ENCODE measurements around the gene HOXC6.

The HOXC6 gene

DNA sequence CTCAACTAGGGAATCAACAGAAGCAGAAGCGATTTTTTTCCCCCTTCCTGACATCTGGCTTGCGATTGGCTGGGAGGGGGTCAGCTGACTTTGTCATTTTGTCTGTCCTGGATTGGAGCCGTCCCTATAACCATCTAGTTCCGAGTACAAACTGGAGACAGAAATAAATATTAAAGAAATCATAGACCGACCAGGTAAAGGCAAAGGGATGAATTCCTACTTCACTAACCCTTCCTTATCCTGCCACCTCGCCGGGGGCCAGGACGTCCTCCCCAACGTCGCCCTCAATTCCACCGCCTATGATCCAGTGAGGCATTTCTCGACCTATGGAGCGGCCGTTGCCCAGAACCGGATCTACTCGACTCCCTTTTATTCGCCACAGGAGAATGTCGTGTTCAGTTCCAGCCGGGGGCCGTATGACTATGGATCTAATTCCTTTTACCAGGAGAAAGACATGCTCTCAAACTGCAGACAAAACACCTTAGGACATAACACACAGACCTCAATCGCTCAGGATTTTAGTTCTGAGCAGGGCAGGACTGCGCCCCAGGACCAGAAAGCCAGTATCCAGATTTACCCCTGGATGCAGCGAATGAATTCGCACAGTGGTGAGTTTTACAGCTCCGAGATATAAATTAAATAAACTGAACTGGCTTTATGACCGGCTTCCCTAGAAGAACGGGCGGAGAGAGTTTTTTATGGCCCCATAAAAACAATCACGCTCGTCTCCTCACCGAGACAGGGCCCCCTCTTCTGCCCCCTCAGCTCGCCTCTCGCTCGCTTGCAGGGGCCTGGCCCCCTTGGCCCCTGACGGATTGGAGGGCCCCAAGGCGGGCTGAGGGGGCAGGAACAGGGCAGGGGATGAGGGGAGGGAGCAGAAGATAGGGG, at the start of gene HOXC6:
Gene HOXC6 (plus strand): TSS at position 127 of the 888 bp plus-strand sequence. CDS start 82 bp downstream, at position 209.
- DNase-seq, result no peak

GRCh38 chr12:53978477-53979356, 49.5 kb upstream of the HOXC6 start:
- no peak for DNase-seq

- DNase-seq, result no peak
Measured at GRCh38 chr12:53980104-53980801, 48.0 kb upstream of the HOXC6 start.

DNA sequence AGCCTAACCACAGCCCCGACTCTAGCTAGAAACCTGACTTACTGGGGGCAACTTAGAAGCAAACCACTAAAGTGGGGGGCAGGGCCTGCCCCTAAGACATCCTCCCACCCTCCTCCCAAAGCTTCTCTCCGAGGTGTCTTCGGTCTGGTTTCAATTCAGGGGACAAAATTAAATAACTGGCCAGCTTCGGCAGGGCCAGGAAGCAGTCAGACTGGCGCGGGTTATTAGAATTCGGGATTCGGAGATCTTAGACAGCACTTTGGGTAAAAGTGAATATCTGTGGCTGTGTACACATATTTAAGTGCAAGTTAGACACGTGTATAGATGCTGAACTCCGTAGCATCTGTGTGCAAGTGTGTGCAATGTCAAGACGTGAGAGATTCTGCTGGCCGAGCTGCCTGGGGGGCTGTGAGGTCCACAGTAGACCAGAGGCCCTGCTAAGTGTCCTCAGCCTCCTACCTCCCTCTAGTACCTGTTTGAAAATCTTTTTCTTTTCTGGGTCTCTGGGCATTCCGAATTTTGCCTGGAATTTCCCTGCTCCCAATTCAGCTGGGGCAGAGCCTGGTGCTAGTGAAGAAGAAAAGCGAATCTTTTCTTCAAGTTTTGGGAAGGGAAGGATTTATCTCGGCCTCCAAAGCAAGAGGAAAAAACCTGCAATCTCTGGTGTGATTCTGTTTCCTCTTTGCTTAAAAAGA, 47.3 kb upstream of the HOXC6 start:
- DNase-seq, result no peak

DNA sequence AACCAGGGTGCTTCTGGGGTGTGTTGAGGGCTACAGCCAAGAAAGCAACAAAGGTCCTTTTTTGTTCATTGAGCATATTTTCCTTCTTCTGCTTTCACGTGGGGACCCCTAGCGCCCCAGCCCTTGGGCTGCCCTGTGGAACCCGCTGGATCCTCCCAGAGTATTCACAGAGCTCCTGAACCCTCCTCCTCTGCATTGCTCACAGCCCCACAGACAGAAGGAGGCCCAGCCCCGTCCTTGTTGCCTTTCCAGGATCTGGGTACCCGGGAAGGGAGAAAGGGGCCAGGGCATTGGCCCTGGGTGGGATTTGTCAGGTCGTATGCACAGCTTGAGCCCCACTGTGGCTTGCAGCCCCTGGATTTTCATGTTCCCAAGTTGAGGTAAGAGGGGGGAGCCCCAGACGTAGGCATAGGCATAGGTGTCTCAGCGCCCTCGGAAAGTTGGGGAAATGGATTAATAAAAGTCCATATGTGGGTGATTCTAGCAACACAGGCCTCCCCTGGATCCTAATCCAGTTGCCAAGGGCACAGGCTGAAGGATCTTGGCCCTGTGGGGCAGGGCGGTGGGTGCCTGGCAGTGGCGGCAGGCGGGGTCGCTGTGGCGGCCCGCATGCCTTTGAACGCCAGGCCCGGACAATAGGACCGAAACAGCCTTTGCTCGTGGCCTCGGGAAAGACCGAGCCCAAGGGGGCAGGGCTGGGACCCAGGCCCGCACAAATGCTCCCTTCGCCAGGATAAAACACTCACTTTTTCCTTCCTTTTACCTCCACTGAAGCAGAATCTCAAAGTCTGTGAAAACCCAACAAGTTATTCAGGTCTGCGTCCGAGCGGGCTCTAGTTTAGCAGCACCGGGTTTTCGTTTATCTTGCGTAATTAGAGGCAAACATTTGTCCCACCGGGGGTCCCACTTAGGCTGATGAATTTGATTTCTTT, 46.3 kb upstream of the HOXC6 start:
- DNase-seq, result no peak

GRCh38 chr12:53982648-53983567, 45.3 kb upstream of the HOXC6 start:
- no peak for DNase-seq

DNA sequence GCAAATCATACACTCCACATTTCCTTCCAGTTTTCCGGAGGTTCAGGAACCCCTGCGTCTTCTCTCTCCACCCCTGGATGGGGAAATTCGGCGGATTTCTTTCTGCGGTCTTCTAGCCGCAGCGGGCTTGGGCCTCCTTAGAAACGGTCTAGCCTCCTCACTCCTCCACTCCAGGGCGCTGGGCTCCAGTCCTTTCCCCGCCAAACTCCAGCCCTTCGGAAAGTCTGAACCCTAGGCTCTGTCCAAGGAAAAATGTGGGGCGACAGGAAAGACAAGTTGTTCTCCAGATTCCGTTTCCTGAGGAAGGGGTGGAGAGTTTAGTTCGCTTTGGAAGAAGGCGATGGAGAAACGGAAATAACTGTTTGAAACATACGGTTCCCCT, 44.7 kb upstream of the HOXC6 start:
- DNase-seq, result no peak

DNA sequence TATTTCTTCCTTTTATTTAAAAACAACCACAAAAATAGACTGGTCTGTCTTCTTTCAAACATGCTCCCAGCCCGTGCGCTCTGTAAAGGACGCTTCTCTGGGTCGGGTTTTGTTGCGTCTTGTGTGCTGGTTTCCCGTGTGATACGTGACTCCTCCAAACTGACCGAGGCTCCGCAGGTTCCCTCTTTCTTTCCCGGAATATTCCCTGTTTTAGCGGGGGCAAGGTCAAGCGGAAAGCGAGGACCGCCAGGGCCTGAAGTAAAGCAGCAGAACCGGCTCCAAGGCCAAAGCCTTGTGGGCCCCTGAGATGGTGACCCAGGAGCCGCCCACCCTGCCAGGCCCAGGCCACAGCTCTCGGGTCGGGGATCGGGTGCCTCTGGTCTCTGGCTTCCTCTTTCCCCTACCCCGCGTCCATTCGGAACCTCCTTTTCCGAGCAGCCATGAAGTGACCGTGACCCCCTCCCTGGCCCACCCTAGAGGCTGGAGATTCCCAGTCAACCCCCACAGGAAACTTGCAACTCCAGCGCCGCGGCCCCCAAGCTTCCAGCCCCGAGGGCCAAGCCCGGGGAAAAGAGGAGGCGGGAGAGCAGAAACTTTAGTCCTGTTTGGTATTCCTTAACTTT, 44.2 kb upstream of the HOXC6 start:
- no peak for DNase-seq

DNA sequence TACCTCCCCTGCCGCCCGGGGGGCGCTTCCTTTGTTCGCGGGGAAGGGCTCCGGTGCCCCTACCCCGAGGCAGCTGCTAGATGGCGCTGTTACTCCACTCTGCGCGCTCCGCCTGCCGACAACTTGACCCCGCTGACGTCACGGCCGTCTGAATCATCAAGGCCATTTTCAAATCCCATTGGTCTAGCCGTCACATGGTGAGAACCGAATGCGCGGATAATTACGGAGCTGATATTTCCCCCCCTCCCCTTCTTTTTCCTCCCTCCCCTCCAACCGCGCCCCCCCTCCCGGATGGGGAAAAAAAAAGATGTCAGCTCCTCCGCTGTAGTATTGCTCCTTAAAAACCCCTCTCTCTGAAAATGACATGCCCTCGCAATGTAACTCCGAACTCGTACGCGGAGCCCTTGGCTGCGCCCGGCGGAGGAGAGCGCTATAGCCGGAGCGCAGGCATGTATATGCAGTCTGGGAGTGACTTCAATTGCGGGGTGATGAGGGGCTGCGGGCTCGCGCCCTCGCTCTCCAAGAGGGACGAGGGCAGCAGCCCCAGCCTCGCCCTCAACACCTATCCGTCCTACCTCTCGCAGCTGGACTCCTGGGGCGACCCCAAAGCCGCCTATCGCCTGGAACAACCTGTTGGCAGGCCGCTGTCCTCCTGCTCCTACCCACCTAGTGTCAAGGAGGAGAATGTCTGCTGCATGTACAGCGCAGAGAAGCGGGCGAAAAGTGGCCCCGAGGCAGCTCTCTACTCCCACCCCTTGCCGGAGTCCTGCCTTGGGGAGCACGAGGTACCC, 43.1 kb upstream of the HOXC6 start, which contains the start of gene HOXC10:
Gene HOXC10 (plus strand): TSS at position 246 of the 791 bp plus-strand sequence. CDS start 114 bp downstream, at position 360.
- peak; percentile 88 for DNase-seq

DNA sequence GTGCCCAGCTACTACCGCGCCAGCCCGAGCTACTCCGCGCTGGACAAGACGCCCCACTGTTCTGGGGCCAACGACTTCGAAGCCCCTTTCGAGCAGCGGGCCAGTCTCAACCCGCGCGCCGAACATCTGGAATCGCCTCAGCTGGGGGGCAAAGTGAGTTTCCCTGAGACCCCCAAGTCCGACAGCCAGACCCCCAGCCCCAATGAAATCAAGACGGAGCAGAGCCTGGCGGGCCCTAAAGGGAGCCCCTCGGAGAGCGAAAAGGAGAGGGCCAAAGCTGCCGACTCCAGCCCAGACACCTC, 42.6 kb upstream of the HOXC6 start:
- DNase-seq, result no peak

GRCh38 chr12:53985994-53986685, 42.1 kb upstream of the HOXC6 start:
- DNase-seq, result no peak

- DNase-seq, result no peak
Measured at GRCh38 chr12:53986686-53987483, 41.4 kb upstream of the HOXC6 start.

DNA sequence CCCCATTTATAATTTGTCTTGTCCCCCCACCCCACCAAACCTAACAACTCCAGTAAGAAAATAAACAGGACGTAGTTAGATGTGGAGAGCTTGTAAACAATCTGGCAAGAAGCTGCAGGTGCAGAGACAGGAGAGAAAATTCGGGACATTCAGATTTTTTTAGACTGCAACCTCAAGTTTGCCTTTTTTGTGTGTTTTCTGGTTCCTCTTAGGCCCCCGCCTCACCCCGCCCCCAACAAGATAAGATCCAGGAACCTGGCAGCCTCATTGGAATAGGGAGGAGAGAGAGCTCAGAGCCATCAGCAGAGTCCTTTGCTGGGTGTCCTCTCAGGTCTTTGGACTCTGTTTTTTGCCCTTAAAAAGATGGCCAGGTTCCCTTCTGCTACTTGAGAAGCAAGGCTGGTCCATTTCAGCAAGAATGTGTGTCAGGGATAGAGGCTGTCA, 40.4 kb upstream of the HOXC6 start:
- no peak for DNase-seq

DNA sequence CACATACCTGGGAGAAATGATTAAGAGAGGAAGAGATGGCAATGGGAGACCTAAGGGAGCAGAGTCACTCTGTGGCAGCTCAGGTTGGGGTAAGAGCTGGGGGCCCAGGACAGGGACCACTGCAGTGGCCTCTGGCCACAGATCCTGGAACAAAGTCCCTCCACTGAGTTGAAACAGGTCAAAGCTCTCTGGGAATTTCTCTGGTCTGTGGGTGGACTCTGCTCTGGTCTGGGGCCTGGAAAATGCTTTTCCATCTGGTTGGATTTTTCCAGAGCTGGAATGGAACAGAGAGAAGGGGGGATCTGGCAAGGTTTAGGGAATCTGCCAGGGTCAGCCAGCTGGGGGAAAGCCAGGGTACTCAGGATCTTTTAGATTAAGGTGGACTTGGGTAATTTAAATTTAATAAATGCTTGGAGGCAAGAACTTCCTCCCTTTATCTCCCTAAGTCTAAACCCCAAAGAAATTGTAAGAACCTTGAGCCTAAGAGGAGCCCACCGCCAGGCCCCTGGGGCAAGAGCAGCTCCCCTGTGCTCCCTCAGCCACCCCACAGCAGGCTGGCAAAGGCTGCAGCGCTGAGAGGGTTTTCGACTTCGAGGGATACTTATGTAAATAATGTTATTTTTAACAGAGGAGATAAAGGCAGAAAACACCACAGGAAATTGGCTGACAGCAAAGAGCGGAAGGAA, 39.6 kb upstream of the HOXC6 start:
- DNase-seq, result no peak

DNA sequence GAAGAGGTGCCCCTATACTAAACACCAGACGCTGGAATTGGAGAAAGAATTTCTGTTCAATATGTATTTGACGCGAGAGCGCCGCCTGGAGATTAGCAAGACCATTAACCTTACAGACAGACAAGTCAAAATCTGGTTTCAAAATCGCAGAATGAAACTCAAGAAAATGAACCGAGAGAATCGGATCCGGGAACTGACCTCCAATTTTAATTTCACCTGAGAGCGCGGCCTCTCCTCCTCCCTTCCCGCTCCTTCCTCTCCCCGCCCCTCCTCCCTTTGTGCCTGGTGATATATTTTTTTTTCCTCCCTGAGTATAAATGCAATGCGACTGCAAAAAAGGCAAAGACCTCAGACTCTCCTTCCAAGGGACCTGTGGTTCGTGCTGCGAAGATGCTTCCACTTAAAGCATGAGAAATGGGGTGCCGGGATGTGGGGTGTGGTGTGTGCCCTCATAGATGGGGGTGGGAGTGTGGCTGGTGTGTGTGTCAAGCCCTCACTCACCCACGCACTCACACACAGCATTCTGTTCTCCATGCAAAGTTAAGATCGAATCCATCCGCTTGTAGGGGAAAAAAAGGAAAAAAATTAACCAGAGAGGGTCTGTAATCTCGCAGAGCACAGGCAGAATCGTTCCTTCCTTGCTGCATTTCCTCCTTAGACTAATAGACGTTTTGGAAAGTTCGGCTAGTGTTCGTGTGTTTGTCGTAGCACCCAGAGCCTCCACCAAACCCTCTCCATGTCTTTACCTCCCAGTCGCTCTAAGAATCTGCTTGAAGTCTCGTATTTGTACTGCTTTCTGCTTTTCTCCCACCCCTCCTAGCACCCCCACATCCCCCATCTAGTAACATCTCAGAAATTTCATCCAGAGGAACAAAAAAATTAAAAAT, 38.8 kb upstream of the HOXC6 start:
- no peak for DNase-seq
